ENCODE data around the gene ASTL.

ASTL gene

GRCh38 chr2:96082211-96083063 is 55.9 kb downstream of the ASTL start:
- TF ChIP-seq CTCF (IDR thresholded peaks at IDR 0.05; ENCODE audit: low read depth, low read length, missing control alignments) = no peak
- no peak overlapping the region for H3K4me3 ChIP-seq (replicated peaks; ENCODE audit: low read depth, low read length)
- DNase-seq (ENCODE audit: extremely low read depth, low read depth) = no peak

GRCh38 chr2:96081042-96081441 is 57.3 kb downstream of the ASTL start:
- no peak for TF ChIP-seq CTCF (IDR thresholded peaks at IDR 0.05; ENCODE audit: low read depth, low read length, missing control alignments)
- no peak for DNase-seq (ENCODE audit: extremely low read depth, low read depth)
- no peak overlapping the region for H3K4me3 ChIP-seq (replicated peaks; ENCODE audit: low read depth, low read length)

GRCh38 chr2:96075199-96075771 is 63.0 kb downstream of the ASTL start:
- TF ChIP-seq CTCF (IDR thresholded peaks at IDR 0.05; ENCODE audit: low read depth, low read length, missing control alignments) = no peak
- no peak for DNase-seq (ENCODE audit: extremely low read depth, low read depth)
- no peak overlapping the region for H3K4me3 ChIP-seq (replicated peaks; ENCODE audit: low read depth, low read length)

- TF ChIP-seq CTCF (IDR thresholded peaks at IDR 0.05; ENCODE audit: low read depth, low read length, missing control alignments) = no peak
- H3K4me3 ChIP-seq (replicated peaks; ENCODE audit: low read depth, low read length) = no peak overlapping the region
- DNase-seq (ENCODE audit: extremely low read depth, low read depth) = no peak
These were observed 64.1 kb downstream of the ASTL start for GRCh38 chr2:96074156-96074555.

GRCh38 chr2:96073170-96073775 is 65.0 kb downstream of the ASTL start:
- no peak for DNase-seq (ENCODE audit: extremely low read depth, low read depth)
- H3K4me3 ChIP-seq (replicated peaks; ENCODE audit: low read depth, low read length) = no peak overlapping the region

More at GRCh38 chr2:96073170-96073775, 65.0 kb downstream of the ASTL start:
- TF ChIP-seq CTCF (IDR thresholded peaks at IDR 0.05; ENCODE audit: low read depth, low read length, missing control alignments) = no peak
